Right lobe of liver (tissue), 6 donors: ENCODE measurements around the gene HOXA11. TPM values are rescaled to one million over a fixed set of nuclear protein-coding genes. Genes with fewer than 3 reads are reported as not detected.

Experiments used
- ATAC-seq, 4 donors: fragments of 200-7000 bp; cut with Tn5 transposase; one replicate each; pipeline ENCODE4 v1.9.1; 2020; ENCODE audit warnings: mild to moderate bottlenecking in 4 of 4, moderate library complexity in 4 of 4
- DNase-seq, 3 donors: peaks; one replicate each; pipeline ENCODE4 v3.0.0-alpha.2; 2020
- H3K27ac ChIP-seq, 3 donors: fragments of 200-600 bp; one replicate each; pipeline ENCODE4 v1.8.0; 2022
- H3K27me3 ChIP-seq, 2 donors: fragments of 200-600 bp; one replicate each; pipeline ENCODE4 v1.8.0; 2022
- H3K36me3 ChIP-seq, 4 donors: fragments of 200-600 bp; sonication (generic) in 1 of 4; one replicate each; pipeline versions ENCODE4 v1.5.1 to v1.8.0; 2017 to 2022; ENCODE audit warnings: control low read depth in 1 of 4
- H3K4me1 ChIP-seq, 4 donors: fragments of 200-600 bp; sonication (generic) in 1 of 4; one replicate each; pipeline versions ENCODE4 v1.5.1 to v1.8.0; 2017 to 2022; ENCODE audit warnings: control low read depth in 1 of 4
- H3K4me3 ChIP-seq, 3 donors: fragments of 200-600 bp; one replicate each; pipeline ENCODE4 v1.8.0; 2022
- H3K9me3 ChIP-seq, 4 donors: fragments of 200-600 bp; sonication (generic) in 1 of 4; one replicate each; pipeline versions ENCODE4 v1.5.1 to v1.8.0; 2017 to 2022; ENCODE audit warnings: control low read depth in 1 of 4
- POLR2A ChIP-seq: fragments of 450-650 bp; IDR thresholded peaks from one replicate; pipeline ENCODE4 v1.6.1; 2017; ENCODE audit warnings: antibody characterized with exemption, mild to moderate bottlenecking
- WGBS: methylation state at CpG from one replicate; pipeline ENCODE4 v1.1.6; 2018; ENCODE audit warnings: low coverage, low lambda C conversion rate; ENCODE audit not compliant: insufficient coverage; ENCODE audit errors: missing lambda C conversion rate; 5-methylcytosine and 5-hydroxymethylcytosine counted together
- intact Hi-C, 2 donors: fragments of 100-400 bp; cut with DNase I; formaldehyde crosslinking; loops; one replicate each; pipeline versions ENCODE4 v1.11.2 to v1.14.1; 2022
- total RNA-seq, 6 experiments: library from RNA; depleted of rRNA in 2 of 6; stranded (reverse); fragments of >200 nt in 2 of 6; fragmentation: NEBNext Ultra II Directional in 3 of 6; extraction: Animal tissue kit (Norgen Biotek cat#: 25700) in 3 of 6; gene quantifications; one replicate each; pipeline versions ENCODE4 v1.1.0 to v1.2.4, GENCODE V29; 2016 to 2023
- TF ChIP-seq, protein P1 (sequence below), 4 donors: fragments of 200-600 bp in 3 of 4; fragments of 450-650 bp in 1 of 4; IDR thresholded peaks; one replicate each; pipeline versions ENCODE4 v1.5.1 to v1.8.0; 2016 to 2022; ENCODE audit warnings: antibody characterized with exemption in 4 of 4, mild to moderate bottlenecking in 2 of 4
- donor health status: DM: no; HTN: yes; CAD: no.
- donor health status: DM: no; HTN: no; CAD: no.
- donor health status: DM: no; HTN: no; CAD: no.
- donor health status: DM: no; HTN: yes; CAD: no.
- donor health status: DM: no; HTN: yes; CAD: no.

HOXA11 gene
- total RNA-seq, 6 experiments from 2014 or later = not detected

DNA sequence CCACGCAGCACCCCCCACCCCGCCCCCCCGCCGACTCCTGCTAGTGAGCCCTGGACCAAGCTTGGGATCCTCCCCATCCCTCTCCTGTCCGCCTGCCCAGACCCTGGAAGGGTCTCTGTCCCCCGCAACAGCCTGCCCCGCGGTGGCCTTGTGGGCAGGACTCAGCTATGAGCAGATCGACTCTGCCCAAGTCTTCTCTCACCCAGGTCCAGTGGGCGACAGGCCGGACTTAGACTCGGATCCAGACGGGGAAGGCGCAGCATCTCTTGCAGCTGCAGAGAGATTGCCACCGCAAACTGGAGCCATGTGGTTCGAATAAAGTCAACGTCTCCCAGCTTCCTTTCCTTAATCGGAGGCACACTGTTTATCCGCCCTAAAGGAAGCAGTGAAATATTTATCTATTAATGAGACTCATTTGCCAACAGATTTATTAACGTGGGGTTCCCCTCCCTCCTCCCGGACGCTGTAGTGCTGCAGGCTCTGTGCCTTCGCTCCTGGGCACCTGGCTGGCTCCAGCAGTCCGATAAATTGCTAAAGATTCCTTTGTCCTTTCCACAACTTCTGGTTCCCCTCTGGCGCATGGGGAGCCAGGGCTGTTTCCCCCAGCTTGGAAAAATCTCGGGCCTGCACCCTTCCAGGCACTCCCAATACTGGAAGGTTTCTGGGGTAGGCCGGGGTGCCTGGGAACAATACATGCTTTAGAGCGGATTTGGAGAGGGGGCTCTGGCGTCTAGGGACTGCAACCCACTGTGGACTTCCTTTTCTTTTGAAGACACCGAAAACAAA lies 27.9 kb downstream of the HOXA11 start:
- DNase-seq = peak in 1 of 3 donors; percentile 28
- Histone ChIP-seq H3K36me3 (no peaks in the 10 kb centered on the region), H3K27ac (no peak overlapping the region), H3K4me3 (no peak overlapping the region), H3K27me3 (peaks cover 32 to 57% of the 10 kb centered on the region in 2 donors), H3K4me1 (peaks cover 0 to 15% (median 6%) of the 10 kb centered on the region in 4 donors), H3K9me3 (no peaks in the 10 kb centered on the region)
- intact Hi-C loops = loop anchor here (5.0 to 10.0 kb wide), 2 partner anchors 480 to 782 kb away; no protein-coding TSS in a partner anchor
- ATAC-seq = no peak
- no peak for TF ChIP-seq POLR2A
- TF ChIP-seq, protein P1, sequence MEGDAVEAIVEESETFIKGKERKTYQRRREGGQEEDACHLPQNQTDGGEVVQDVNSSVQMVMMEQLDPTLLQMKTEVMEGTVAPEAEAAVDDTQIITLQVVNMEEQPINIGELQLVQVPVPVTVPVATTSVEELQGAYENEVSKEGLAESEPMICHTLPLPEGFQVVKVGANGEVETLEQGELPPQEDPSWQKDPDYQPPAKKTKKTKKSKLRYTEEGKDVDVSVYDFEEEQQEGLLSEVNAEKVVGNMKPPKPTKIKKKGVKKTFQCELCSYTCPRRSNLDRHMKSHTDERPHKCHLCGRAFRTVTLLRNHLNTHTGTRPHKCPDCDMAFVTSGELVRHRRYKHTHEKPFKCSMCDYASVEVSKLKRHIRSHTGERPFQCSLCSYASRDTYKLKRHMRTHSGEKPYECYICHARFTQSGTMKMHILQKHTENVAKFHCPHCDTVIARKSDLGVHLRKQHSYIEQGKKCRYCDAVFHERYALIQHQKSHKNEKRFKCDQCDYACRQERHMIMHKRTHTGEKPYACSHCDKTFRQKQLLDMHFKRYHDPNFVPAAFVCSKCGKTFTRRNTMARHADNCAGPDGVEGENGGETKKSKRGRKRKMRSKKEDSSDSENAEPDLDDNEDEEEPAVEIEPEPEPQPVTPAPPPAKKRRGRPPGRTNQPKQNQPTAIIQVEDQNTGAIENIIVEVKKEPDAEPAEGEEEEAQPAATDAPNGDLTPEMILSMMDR (IDR thresholded peaks at IDR 0.05) = no peak
- 11% methylated on average over 15 of the region's 30 CpGs for WGBS

DNA sequence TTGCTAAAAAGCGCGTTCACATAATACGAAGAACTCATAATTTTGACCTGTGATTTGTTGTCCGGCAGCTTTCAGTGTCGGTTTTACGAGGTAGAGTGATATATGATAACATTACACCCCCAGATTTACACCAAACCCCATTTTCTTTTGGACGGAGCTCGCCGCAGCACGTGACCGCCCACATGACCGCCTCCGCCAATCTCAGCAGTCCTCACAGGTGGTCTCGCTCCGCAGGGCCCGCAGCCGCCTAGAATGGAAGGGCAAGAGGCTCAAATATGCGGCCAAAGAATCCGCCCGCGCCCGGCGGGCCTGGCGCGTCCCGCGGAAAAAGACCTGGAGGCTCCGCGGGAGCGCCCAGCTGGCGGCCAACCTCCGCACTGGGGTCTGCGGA lies 28.5 kb downstream of the HOXA11 start, which contains the start of gene HOXA7:
TSS of gene HOXA7 (minus strand) at position 168 of the 391 bp plus-strand sequence. CDS start at position 38, 130 bp downstream.
- 3% methylated on average over 6 of the region's 33 CpGs for WGBS
- intact Hi-C loops = loop anchor here (5.0 to 10.0 kb wide), 2 partner anchors 479 to 782 kb away; no protein-coding TSS in a partner anchor
- peak in 1 of 3 donors; percentile 31 for DNase-seq
- H3K27me3 ChIP-seq = peaks cover 32 to 60% of the 10 kb centered on the region in 2 donors
- H3K9me3 ChIP-seq = no peaks in the 10 kb centered on the region
- no peak for TF ChIP-seq POLR2A
- TF ChIP-seq, protein P1 (IDR thresholded peaks at IDR 0.05) = no peak
- H3K4me3 ChIP-seq = no peak within 1 kb of the TSS
- ATAC-seq = no peak
- H3K27ac ChIP-seq = no peak within 1 kb of the TSS
- no peaks in the 10 kb centered on the region for H3K36me3 ChIP-seq
- H3K4me1 ChIP-seq = peaks cover 0 to 15% (median 6%) of the 10 kb centered on the region in 4 donors

DNA sequence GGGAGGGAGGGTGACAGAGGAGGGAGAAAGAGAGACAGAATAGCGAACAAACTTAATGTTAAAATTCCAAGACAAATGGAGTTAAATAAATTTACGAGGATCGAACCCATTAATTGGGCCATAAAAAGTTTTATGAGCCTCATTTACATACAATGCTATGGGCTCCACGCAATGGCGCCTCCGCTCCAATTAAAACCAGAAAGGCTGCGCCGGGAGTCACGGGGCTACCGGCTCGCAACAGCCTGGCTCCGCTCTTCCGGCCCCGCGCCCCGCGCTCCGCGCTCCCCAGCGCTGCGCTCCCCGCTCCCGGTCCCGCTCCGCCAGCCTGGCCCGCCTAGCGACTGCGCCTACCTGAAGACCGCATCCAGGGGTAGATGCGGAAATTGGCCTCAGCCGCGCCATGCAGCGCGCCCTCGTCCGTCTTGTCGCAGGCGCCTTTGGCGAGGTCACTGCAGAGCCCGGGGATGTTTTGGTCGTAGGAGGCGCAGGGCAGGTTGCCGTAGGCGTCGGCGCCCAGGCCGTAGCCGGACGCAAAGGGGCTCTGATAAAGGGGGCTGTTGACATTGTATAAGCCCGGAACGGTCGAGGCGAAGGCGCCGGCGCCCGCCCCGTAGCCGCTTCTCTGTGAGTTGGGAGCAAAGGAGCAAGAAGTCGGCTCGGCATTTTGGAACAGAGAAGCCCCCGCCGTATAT lies 29.1 kb downstream of the HOXA11 start:
- no peaks in the 10 kb centered on the region for H3K9me3 ChIP-seq
- no peak overlapping the region for H3K4me3 ChIP-seq
- DNase-seq (peak in 1 of 3 donors; percentile 34), ATAC-seq (no peak)
- no peak overlapping the region for H3K27ac ChIP-seq
- peaks cover 0 to 15% (median 9%) of the 10 kb centered on the region in 4 donors for H3K4me1 ChIP-seq
- H3K27me3 ChIP-seq = peaks cover 32 to 66% of the 10 kb centered on the region in 2 donors
- no peaks in the 10 kb centered on the region for H3K36me3 ChIP-seq
- WGBS = 0% methylated on average over 14 of the region's 63 CpGs
- TF ChIP-seq, protein P1 (IDR thresholded peaks at IDR 0.05) = no peak
- no peak for TF ChIP-seq POLR2A
- intact Hi-C loops = loop anchor here (5.0 to 10.0 kb wide), 2 partner anchors 479 to 781 kb away; no protein-coding TSS in a partner anchor

DNA sequence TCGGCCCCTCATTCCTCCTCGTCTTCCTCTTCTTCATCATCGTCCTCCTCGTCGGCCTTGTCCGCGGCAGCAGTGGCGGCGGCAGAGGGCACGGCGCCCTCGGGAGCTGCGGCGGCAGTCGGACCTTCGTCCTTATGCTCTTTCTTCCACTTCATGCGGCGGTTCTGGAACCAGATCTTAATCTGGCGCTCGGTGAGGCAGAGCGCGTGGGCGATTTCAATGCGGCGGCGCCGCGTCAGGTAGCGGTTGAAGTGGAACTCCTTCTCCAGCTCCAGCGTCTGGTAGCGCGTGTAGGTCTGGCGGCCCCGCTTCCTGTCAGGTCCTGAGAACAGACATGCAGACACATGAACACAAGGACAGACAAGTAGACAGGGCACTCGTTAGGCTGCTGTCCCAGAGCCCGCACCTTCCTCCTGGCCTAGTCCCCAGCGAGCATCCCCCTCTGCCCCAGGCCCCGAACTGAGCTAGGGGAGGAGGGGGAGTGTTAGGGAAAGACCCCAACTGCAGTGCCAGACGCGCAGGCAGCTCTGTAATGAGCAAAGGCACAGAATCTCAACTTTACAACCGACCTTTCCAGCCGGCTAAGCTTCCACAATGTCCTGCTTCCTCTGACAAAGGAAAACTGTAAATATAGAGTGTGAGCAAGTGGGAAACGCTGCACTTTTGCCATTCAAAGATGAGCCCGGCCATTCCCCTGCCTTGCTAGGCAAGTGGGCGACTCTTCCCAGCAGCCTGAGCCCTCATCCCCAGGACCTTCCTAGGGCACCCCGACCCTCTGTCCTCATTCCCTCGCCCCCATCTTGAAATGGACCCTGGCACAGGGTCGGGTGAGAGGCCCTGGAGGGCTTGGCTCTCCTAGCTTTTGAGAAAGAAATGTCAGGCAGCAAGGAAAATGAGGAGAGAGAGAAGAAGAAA lies 29.9 kb downstream of the HOXA11 start:
- Histone ChIP-seq H3K4me3 (no peak overlapping the region), H3K4me1 (peaks cover 0 to 8% (median 6%) of the 10 kb centered on the region in 4 donors), H3K27ac (no peak overlapping the region), H3K9me3 (no peaks in the 10 kb centered on the region), H3K27me3 (peaks cover 35 to 70% of the 10 kb centered on the region in 2 donors), H3K36me3 (no peaks in the 10 kb centered on the region)
- TF ChIP-seq POLR2A = no peak
- TF ChIP-seq, protein P1 (IDR thresholded peaks at IDR 0.05) = no peak
- intact Hi-C loops = loop anchor here (5.0 to 10.0 kb wide), 2 partner anchors 478 to 780 kb away; no protein-coding TSS in a partner anchor
- ATAC-seq (no peak), DNase-seq (peak in 1 of 3 donors; percentile 28)
- 15% methylated on average over 38 of the region's 48 CpGs for WGBS
